ENCODE results near the gene GTF2H1.
"Not testable (repeated sequence)": the region's sequence is repeated elsewhere in the genome, so short reads cannot be mapped to it uniquely, and the experiment has no call there.

GTF2H1 gene

DNA sequence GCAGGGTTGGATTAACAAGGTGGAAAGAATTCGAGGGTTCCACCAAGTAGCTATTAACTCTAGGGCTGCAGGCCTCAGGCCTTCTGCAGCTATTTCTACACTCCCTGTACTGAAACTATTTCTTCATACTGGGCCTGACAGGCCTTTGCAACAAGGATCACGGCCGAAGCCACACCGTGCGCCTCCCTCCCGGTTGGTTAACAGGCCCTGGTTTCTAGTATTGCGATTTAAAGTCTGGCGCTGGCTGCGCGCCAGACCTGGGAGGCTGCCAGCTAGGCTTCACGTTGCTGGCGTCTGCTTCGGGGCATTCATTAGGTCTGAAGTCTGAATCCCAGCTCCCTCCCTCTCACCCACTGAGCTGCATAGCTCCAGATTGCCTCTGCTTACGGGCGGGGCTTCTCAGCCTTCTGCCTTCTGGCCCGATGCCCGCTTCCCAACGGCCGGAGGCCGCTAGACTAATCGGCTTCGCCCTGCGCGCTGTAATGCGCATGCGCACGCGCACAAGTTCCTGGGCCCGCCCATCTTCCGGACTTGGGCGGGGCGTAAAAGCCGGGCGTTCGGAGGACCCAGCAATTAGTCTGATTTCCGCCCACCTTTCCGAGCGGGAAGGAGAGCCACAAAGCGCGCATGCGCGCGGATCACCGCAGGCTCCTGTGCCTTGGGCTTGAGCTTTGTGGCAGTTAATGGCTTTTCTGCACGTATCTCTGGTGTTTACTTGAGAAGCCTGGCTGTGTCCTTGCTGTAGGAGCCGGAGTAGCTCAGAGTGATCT is 73.6 kb downstream of the GTF2H1 start:
- ChIA-PET CTCF (interaction anchor here (1.0 to 4.1 kb wide), 8 partner anchors 9 to 369 kb away, joined by 3 to 35 read pairs (median 7); no protein-coding TSS in a partner anchor), POLR2A (interaction anchor here (0.6 to 3.4 kb wide), 8 partner anchors 9 to 130 kb away, joined by 3 to 41 read pairs (median 3); no protein-coding TSS in a partner anchor)
- peak; percentile 96 for DNase-seq (ENCODE audit: extremely low spot score)
- TF ChIP-seq, protein P1, sequence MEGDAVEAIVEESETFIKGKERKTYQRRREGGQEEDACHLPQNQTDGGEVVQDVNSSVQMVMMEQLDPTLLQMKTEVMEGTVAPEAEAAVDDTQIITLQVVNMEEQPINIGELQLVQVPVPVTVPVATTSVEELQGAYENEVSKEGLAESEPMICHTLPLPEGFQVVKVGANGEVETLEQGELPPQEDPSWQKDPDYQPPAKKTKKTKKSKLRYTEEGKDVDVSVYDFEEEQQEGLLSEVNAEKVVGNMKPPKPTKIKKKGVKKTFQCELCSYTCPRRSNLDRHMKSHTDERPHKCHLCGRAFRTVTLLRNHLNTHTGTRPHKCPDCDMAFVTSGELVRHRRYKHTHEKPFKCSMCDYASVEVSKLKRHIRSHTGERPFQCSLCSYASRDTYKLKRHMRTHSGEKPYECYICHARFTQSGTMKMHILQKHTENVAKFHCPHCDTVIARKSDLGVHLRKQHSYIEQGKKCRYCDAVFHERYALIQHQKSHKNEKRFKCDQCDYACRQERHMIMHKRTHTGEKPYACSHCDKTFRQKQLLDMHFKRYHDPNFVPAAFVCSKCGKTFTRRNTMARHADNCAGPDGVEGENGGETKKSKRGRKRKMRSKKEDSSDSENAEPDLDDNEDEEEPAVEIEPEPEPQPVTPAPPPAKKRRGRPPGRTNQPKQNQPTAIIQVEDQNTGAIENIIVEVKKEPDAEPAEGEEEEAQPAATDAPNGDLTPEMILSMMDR (IDR thresholded peaks at IDR 0.05; ENCODE audit: control extremely low read depth, extremely low read depth, low read depth, missing control alignments), result no peak

DNA sequence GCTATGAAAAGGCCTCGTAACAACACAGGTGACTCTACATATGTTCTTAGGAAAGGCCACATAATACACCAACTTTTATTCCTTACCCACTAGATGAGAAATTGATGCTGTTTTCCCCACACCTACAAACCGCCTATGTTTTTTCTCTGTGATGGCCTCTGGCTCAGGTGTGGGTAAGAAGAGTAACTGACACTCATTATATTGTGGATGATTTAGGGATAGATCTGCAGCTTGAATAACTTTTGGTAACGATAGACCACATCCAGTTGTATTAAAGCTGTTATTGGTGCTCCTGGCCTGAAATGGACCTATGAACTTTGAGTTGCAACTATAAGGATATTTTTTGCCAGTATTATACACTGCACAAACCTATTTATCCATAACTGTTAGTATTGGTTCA is 75.6 kb downstream of the GTF2H1 start:
- ChIA-PET CTCF (interaction anchor here (2.0 kb wide), 1 partner anchor 12 kb away, joined by 8 read pairs; no protein-coding TSS in a partner anchor), POLR2A (no interaction called here)
- no peak for DNase-seq (ENCODE audit: extremely low spot score)
- TF ChIP-seq, protein P1 (IDR thresholded peaks at IDR 0.05; ENCODE audit: control extremely low read depth, extremely low read depth, low read depth, missing control alignments), result no peak

DNA sequence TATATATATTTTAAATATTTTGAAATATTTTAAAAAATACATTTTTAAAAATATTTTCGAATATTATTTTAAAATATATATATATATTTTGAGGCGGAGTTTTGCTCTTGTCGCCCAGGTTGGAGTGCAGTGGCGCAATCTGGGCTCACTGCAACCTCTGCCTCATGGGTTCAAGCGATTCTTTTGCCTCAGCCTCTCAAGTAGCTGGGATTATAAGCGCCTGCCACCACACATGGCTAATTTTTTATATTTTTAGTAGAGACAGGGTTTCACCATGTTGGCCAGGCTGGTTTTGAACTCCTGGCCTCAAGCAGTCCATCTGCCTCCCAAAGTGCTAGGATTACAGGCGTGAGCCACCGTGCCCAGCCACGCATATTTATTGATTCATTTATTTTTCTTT is 78.7 kb downstream of the GTF2H1 start:
- POLR2A ChIA-PET, result not testable (repeated sequence)
- CTCF ChIA-PET, result interaction anchor here (2.3 kb wide), 1 partner anchor 9 kb away, joined by 10 read pairs; no protein-coding TSS in a partner anchor

DNA sequence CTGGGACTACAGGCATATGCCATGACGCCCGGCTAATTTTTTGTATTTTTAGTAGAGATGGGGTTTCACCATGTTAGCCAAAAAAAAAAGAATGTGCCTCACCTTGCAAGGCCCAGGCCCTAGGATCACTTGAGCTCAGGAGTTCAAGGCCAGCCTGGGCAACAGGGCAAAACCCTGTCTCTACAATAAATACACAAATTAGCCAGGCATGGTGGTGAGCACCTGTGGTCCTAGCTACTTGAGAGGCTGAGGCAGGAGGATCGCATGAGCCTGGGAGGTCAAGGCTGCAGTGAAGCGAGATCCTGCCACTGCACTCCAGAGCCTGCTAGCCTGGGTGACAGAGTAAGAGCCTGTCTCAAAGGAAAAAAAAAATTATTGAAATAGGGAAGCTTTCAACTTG is 81.7 kb downstream of the GTF2H1 start:
- ChIA-PET POLR2A (interaction anchor here (1.2 to 1.8 kb wide), 2 partner anchors 10 to 21 kb away, joined by 3 to 6 read pairs; partner anchors contain the start of gene LDHA), CTCF (interaction anchor here (1.2 to 1.5 kb wide), 2 partner anchors 8 to 160 kb away, joined by 3 to 6 read pairs; no protein-coding TSS in a partner anchor)
- no peak for DNase-seq (ENCODE audit: extremely low spot score)
- TF ChIP-seq, protein P1 (IDR thresholded peaks at IDR 0.05; ENCODE audit: control extremely low read depth, extremely low read depth, low read depth, missing control alignments), result no peak

More for the DNA sequence above, 78.7 kb downstream of the GTF2H1 start:
- DNase-seq (ENCODE audit: extremely low spot score), result not testable (repeated sequence)

DNA sequence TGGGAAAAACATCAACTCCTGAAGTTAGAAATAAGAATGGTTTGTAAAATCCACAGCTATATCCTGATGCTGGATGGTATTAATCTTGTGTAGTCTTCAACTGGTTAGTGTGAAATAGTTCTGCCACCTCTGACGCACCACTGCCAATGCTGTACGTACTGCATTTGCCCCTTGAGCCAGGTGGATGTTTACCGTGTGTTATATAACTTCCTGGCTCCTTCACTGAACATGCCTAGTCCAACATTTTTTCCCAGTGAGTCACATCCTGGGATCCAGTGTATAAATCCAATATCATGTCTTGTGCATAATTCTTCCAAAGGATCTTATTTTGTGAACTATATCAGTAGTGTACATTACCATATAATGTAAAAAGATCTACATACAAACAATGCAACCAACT is 85.0 kb downstream of the GTF2H1 start:
- POLR2A ChIA-PET; DNase-seq (ENCODE audit: extremely low spot score); CTCF ChIA-PET: not testable (repeated sequence)

DNA sequence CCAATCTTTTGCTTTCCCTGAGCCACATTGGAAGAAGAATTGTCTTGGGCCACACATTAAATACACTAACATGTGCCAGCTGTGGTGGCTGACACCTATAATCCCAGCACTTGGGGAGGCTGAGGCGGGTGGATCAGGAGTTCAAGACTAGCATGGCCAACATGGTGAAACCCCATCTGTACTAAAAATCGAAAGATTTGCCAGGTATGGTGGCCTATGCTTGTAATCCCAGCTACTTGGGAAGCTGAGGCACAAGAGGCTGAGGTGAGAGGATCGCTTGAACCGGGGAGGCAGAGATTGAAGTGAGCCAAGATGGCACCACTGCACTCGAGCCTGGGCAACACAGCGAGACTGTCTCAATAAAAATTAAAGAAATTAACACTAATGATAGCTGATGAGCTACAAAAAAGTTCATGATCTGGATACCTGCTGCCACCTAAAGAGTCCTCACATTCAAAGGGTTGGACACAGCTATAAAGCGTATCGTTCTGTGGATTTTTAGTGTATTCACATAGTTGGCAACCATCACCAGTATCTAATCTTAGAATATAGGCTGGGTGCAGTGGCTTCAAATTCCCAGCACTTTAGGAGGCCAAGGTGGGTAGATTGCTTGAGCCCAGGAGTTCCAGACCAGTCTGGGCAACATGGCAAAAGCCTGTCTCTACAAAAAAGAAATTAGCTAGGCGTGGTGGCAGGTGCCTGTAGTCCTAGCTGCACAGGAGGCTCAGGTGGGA is 86.4 kb downstream of the GTF2H1 start:
- CTCF ChIA-PET, result interaction anchor here (0.9 to 2.8 kb wide), 4 partner anchors 10 to 322 kb away, joined by 3 to 8 read pairs (median 3); no protein-coding TSS in a partner anchor
- TF ChIP-seq, protein P1 (IDR thresholded peaks at IDR 0.05; ENCODE audit: control extremely low read depth, extremely low read depth, low read depth, missing control alignments), result no peak
- DNase-seq (ENCODE audit: extremely low spot score), result no peak
- POLR2A ChIA-PET, result interaction anchor here (0.6 kb wide), 1 partner anchor 10 kb away, joined by 8 read pairs; no protein-coding TSS in a partner anchor

DNA sequence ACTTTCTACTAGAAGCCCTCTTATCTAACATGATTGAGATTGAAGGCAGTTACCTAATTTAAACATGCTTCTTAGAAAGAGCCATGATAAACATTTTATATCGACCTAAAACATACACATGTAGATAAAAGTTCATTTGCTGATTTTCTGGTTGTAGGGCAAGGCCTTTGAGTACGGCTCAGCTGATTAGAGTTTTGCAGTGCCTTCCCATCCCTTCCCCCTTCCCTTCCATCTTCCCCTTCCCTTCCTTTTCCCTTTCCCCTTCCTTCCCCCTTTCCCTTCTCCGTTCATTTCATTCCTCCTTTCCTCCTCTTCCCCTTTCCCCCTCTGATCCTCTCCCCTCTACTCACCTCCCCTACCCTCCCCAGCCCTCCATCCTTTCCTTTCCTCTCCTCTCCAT is 94.1 kb downstream of the GTF2H1 start:
- DNase-seq (ENCODE audit: extremely low spot score), result no peak
- ChIA-PET CTCF (interaction anchor here (1.0 kb wide), 1 partner anchor 11 kb away, joined by 3 read pairs; no protein-coding TSS in a partner anchor), POLR2A (no interaction called here)
- TF ChIP-seq, protein P1 (IDR thresholded peaks at IDR 0.05; ENCODE audit: control extremely low read depth, extremely low read depth, low read depth, missing control alignments), result no peak
